ENCODE measurements around the gene SLC1A5.
"Not testable (repeated sequence)": the region's sequence is repeated elsewhere in the genome, so short reads cannot be mapped to it uniquely, and the experiment has no call there.

Gene SLC1A5

GRCh38 chr19:46788262-46788967, at the start of gene SLC1A5:
SLC1A5 (minus strand) TSS chr19:46788594; CDS start chr19:46787965, 629 bp downstream.
- DNase-seq: peak; percentile 89

- DNase-seq: no peak
These were observed 49.8 kb upstream of the SLC1A5 start for GRCh38 chr19:46838160-46838559.

- DNase-seq: no peak
These were observed 46.6 kb upstream of the SLC1A5 start for GRCh38 chr19:46834984-46835383.

GRCh38 chr19:46834121-46834520, 45.7 kb upstream of the SLC1A5 start:
- no peak for DNase-seq

- DNase-seq: no peak
These were observed 42.5 kb upstream of the SLC1A5 start for GRCh38 chr19:46830864-46831263.

GRCh38 chr19:46828484-46828883, 40.1 kb upstream of the SLC1A5 start:
- DNase-seq: no peak

- no peak for DNase-seq
These were observed 37.3 kb upstream of the SLC1A5 start for GRCh38 chr19:46825731-46826055.

- DNase-seq: no peak
These were observed 36.7 kb upstream of the SLC1A5 start for GRCh38 chr19:46824890-46825730.

GRCh38 chr19:46823049-46823448, 34.7 kb upstream of the SLC1A5 start:
- DNase-seq: no peak

- DNase-seq: not testable (repeated sequence)
These were observed 34.0 kb upstream of the SLC1A5 start for GRCh38 chr19:46822410-46822787.

GRCh38 chr19:46821512-46822409, 33.4 kb upstream of the SLC1A5 start:
- DNase-seq: no peak

GRCh38 chr19:46818812-46819211, 30.4 kb upstream of the SLC1A5 start:
- no peak for DNase-seq

- no peak for DNase-seq
These were observed 27.6 kb upstream of the SLC1A5 start for GRCh38 chr19:46815833-46816627.

GRCh38 chr19:46813839-46814358, 25.5 kb upstream of the SLC1A5 start:
- peak; percentile 69 for DNase-seq

- DNase-seq: no peak
These were observed 24.8 kb upstream of the SLC1A5 start for GRCh38 chr19:46812977-46813838.

- no peak for DNase-seq
These were observed 21.3 kb upstream of the SLC1A5 start for GRCh38 chr19:46809534-46810272.

GRCh38 chr19:46806656-46807055, 18.3 kb upstream of the SLC1A5 start:
- no peak for DNase-seq

GRCh38 chr19:46804432-46804831, 16.0 kb upstream of the SLC1A5 start:
- not testable (repeated sequence) for DNase-seq

- DNase-seq: no peak
These were observed 15.2 kb upstream of the SLC1A5 start for GRCh38 chr19:46803555-46803954.

GRCh38 chr19:46802152-46802551, 13.8 kb upstream of the SLC1A5 start:
- DNase-seq: no peak

Data from NCI-H774 (cell line).